CD4-positive, alpha-beta memory T cell (primary cell): ENCODE results near the gene IL17RC. TPM values are rescaled to one million over a fixed set of nuclear protein-coding genes. Genes with fewer than 3 reads are reported as not detected.
A peak's percentile ranks its signal among the peaks of the same experiment; 100 is the strongest.
"Not testable (repeated sequence)": the region's sequence is repeated elsewhere in the genome, so short reads cannot be mapped to it uniquely, and the experiment has no call there.

Experiments used
- CTCF ChIA-PET: fragments of 350-600 bp; sonication (Branson Sonifier 250); formaldehyde crosslinking; loops from one replicate; lab custom pipeline; 2021; ENCODE audit warnings: inconsistent platforms; ENCODE audit not compliant: partially characterized antibody; lab: Charles Lee
- POLR2A ChIA-PET: fragments of 350-600 bp; sonication (Branson Sonifier 250); formaldehyde crosslinking; loops from one replicate; lab custom pipeline; 2021; ENCODE audit not compliant: partially characterized antibody; lab: Charles Lee
- DNase-seq, 5 donors: peaks; one replicate each; pipeline versions ENCODE4 v3.0.0 to v3.0.0-alpha.2; 2020 to 2022; ENCODE audit warnings: mixed read lengths in 1 of 5
- H3K27ac ChIP-seq: one replicate; pipeline ENCODE4 v1.7.0; 2013; ENCODE audit warnings: low read depth, low read length
- H3K27me3 ChIP-seq: 2 replicates; pipeline ENCODE4 v1.7.0; 2013; ENCODE audit warnings: mild to moderate bottlenecking, low read length, moderate library complexity; ENCODE audit not compliant: insufficient read depth
- H3K36me3 ChIP-seq: 2 replicates; pipeline ENCODE4 v1.7.0; 2013; ENCODE audit warnings: mild to moderate bottlenecking, low read length, moderate library complexity; ENCODE audit not compliant: insufficient read depth
- H3K4me1 ChIP-seq: 2 replicates; pipeline ENCODE4 v1.7.0; 2013; ENCODE audit warnings: mild to moderate bottlenecking, low read length, moderate library complexity; ENCODE audit not compliant: insufficient read depth
- H3K4me3 ChIP-seq, 2 donors: one replicate each; pipeline ENCODE4 v1.7.0; 2013; ENCODE audit warnings: low read length in 2 of 2, mild to moderate bottlenecking in 1 of 2
- H3K9me3 ChIP-seq, 2 donors: one replicate each; pipeline ENCODE4 v1.7.0; 2013; ENCODE audit warnings: low read length in 2 of 2, control low read depth in 1 of 2; ENCODE audit not compliant: control insufficient read depth in 1 of 2
- H3K27ac Mint-ChIP-seq, 7 donors: one replicate each; pipeline ENCODE4 v1.8.0; 2020 to 2021; ENCODE audit warnings: mixed read lengths in 7 of 7, mild to moderate bottlenecking in 6 of 7, inconsistent platforms in 3 of 7, moderate library complexity in 3 of 7
- H3K27me3 Mint-ChIP-seq, 2 donors: one replicate each; pipeline ENCODE4 v1.8.0; 2020 to 2021; ENCODE audit warnings: mixed read lengths in 2 of 2
- H3K36me3 Mint-ChIP-seq, 2 donors: one replicate each; pipeline ENCODE4 v1.8.0; 2020 to 2021; ENCODE audit warnings: mixed read lengths in 2 of 2, inconsistent platforms in 1 of 2, mild to moderate bottlenecking in 1 of 2
- H3K4me1 Mint-ChIP-seq, 4 donors: one replicate each; pipeline ENCODE4 v1.8.0; 2020 to 2021; ENCODE audit warnings: mixed read lengths in 4 of 4, mild to moderate bottlenecking in 1 of 4
- H3K4me3 Mint-ChIP-seq, 8 donors: one replicate each; pipeline ENCODE4 v1.8.0; 2020 to 2021; ENCODE audit warnings: mixed read lengths in 8 of 8, mild to moderate bottlenecking in 7 of 8, moderate library complexity in 6 of 8, inconsistent platforms in 3 of 8
- H3K9me3 Mint-ChIP-seq, 8 donors: one replicate each; pipeline ENCODE4 v1.8.0; 2020 to 2021; ENCODE audit warnings: mixed read lengths in 8 of 8, mild to moderate bottlenecking in 5 of 8, inconsistent platforms in 3 of 8, moderate library complexity in 1 of 8
- intact Hi-C: fragments of 100-400 bp; cut with micrococcal nuclease; formaldehyde crosslinking; loops from one replicate; pipeline ENCODE4 v1.15.1; 2023
- polyA plus RNA-seq, 2 donors: library from polyadenylated mRNA; unstranded; fragments of 300-500 nt; fragmentation: Illumina TruSeq; gene quantifications; one replicate each; pipeline ENCODE4 v1.2.3, GENCODE V29; 2021
- total RNA-seq, 2 experiments: library from RNA; stranded (reverse); gene quantifications; one replicate each; pipeline ENCODE4 v1.2.3, GENCODE V29; 2021

The IL17RC gene
- total and polyA plus RNA-seq, 4 experiments from 2014 or later: 0.61 to 8.4 (median 3.4) TPM

- ChIA-PET POLR2A (interaction anchor here (0.8 to 7.5 kb wide), 10 partner anchors 8 to 539 kb away, joined by 3 to 225 read pairs (median 4); partner anchors contain the start of genes FANCD2, JAGN1, PRRT3 and SEC13), CTCF (interaction anchor here (0.5 to 4.0 kb wide), 5 partner anchors 11 to 295 kb away, joined by 3 to 29 read pairs (median 4); partner anchors contain the start of gene PRRT3)
- Histone ChIP-seq H3K4me3 (peak overlapping the region; percentile 87 to 90), H3K4me1 (peaks cover 34% of the 10 kb centered on the region), H3K27ac (peak overlapping the region; percentile 89), H3K27me3 (no peaks in the 10 kb centered on the region), H3K9me3 (no peaks in the 10 kb centered on the region), H3K36me3 (no peaks in the 10 kb centered on the region)
- H3K27me3 Mint-ChIP-seq: no peaks in the 10 kb centered on the region
- peaks cover 18 to 55% (median 39%) of the 10 kb centered on the region in 4 donors for H3K4me1 Mint-ChIP-seq
- no peaks in the 10 kb centered on the region for H3K9me3 Mint-ChIP-seq
- peak overlapping the region; percentile 42 to 100 (median 99) for H3K27ac Mint-ChIP-seq
- intact Hi-C loops: loop anchor here (1.0 to 5.0 kb wide), 2 partner anchors 93 to 290 kb away; partner anchors contain the start of gene RPUSD3
- no peak for DNase-seq
- peak overlapping the region; percentile 95 to 98 (median 97) for H3K4me3 Mint-ChIP-seq
- H3K36me3 Mint-ChIP-seq: peaks cover 3 to 28% of the 10 kb centered on the region in 2 donors
Measured at GRCh38 chr3:9934993-9935392, 18.1 kb downstream of the IL17RC start.

- Histone ChIP-seq H3K36me3 (peaks cover 3% of the 10 kb centered on the region), H3K4me1 (peaks cover 34% of the 10 kb centered on the region), H3K27ac (no peak overlapping the region), H3K4me3 (no peak overlapping the region), H3K9me3 (no peaks in the 10 kb centered on the region), H3K27me3 (no peaks in the 10 kb centered on the region)
- POLR2A ChIA-PET: interaction anchor here (0.7 to 7.5 kb wide), 3 partner anchors 7 to 109 kb away, joined by 4 to 225 read pairs (median 44); partner anchors contain the start of gene PRRT3
- H3K27me3 Mint-ChIP-seq: no peaks in the 10 kb centered on the region
- H3K4me1 Mint-ChIP-seq: peaks cover 18 to 51% (median 36%) of the 10 kb centered on the region in 4 donors
- intact Hi-C loops: no loop called here
- CTCF ChIA-PET: interaction anchor here (1.5 to 4.0 kb wide), 3 partner anchors 10 to 87 kb away, joined by 3 to 29 read pairs (median 12); partner anchors contain the start of gene PRRT3
- H3K4me3 Mint-ChIP-seq: peak overlapping the region in 4 of 8 donors; percentile 28 to 97 (median 80)
- peaks cover 3 to 30% of the 10 kb centered on the region in 2 donors for H3K36me3 Mint-ChIP-seq
- no peaks in the 10 kb centered on the region for H3K9me3 Mint-ChIP-seq
- peak overlapping the region in 4 of 7 donors; percentile 94 to 100 (median 100) for H3K27ac Mint-ChIP-seq
- DNase-seq: no peak
Measured at GRCh38 chr3:9935966-9936510, 19.1 kb downstream of the IL17RC start.

- Mint-ChIP-seq H3K4me3 (no peak overlapping the region), H3K4me1 (peaks cover 16 to 40% (median 29%) of the 10 kb centered on the region in 4 donors), H3K36me3 (peaks cover 6 to 34% of the 10 kb centered on the region in 2 donors), H3K27me3 (no peaks in the 10 kb centered on the region), H3K9me3 (no peaks in the 10 kb centered on the region), H3K27ac (peak overlapping the region in 2 of 7 donors; percentile 3 to 83)
- CTCF ChIA-PET: interaction anchor here (1.0 kb wide), 1 partner anchor 9 kb away, joined by 3 read pairs; no protein-coding TSS in a partner anchor
- intact Hi-C loops: no loop called here
- Histone ChIP-seq H3K4me3 (no peak overlapping the region), H3K27me3 (no peaks in the 10 kb centered on the region), H3K36me3 (peaks cover 5% of the 10 kb centered on the region), H3K9me3 (no peaks in the 10 kb centered on the region), H3K27ac (no peak overlapping the region), H3K4me1 (peaks cover 22% of the 10 kb centered on the region)
- no peak for DNase-seq
- POLR2A ChIA-PET: interaction anchor here (1.8 kb wide), 1 partner anchor 8 kb away, joined by 7 read pairs; no protein-coding TSS in a partner anchor
Measured at GRCh38 chr3:9937486-9938238, 20.8 kb downstream of the IL17RC start.

- ChIA-PET CTCF (interaction anchor here (1.0 kb wide), 1 partner anchor 8 kb away, joined by 3 read pairs; no protein-coding TSS in a partner anchor), POLR2A (interaction anchor here (1.8 kb wide), 1 partner anchor 7 kb away, joined by 7 read pairs; no protein-coding TSS in a partner anchor)
- Histone ChIP-seq H3K36me3 (peaks cover 5% of the 10 kb centered on the region), H3K9me3 (no peaks in the 10 kb centered on the region), H3K4me3 (no peak overlapping the region), H3K27me3 (no peaks in the 10 kb centered on the region), H3K4me1 (peaks cover 21% of the 10 kb centered on the region), H3K27ac (no peak overlapping the region)
- DNase-seq: no peak
- Mint-ChIP-seq H3K4me3 (no peak overlapping the region), H3K9me3 (no peaks in the 10 kb centered on the region), H3K36me3 (peaks cover 11 to 36% of the 10 kb centered on the region in 2 donors), H3K27ac (peak overlapping the region in 1 of 7 donors; percentile 75), H3K4me1 (peaks cover 16 to 33% (median 24%) of the 10 kb centered on the region in 4 donors), H3K27me3 (no peaks in the 10 kb centered on the region)
- intact Hi-C loops: no loop called here
Measured at GRCh38 chr3:9938966-9939365, 22.1 kb downstream of the IL17RC start.

GRCh38 chr3:9939906-9940305, 23.0 kb downstream of the IL17RC start:
- H3K4me3 Mint-ChIP-seq, H3K27me3 Mint-ChIP-seq, H3K9me3 Mint-ChIP-seq, intact Hi-C loops, H3K36me3 ChIP-seq, POLR2A ChIA-PET, H3K9me3 ChIP-seq, H3K4me3 ChIP-seq, H3K27me3 ChIP-seq, H3K27ac Mint-ChIP-seq, DNase-seq, CTCF ChIA-PET, H3K27ac ChIP-seq: not testable (repeated sequence)
- peaks cover 11 to 33% of the 10 kb centered on the region in 2 donors for H3K36me3 Mint-ChIP-seq
- peaks cover 12% of the 10 kb centered on the region for H3K4me1 ChIP-seq
- H3K4me1 Mint-ChIP-seq: peaks cover 10 to 24% (median 15%) of the 10 kb centered on the region in 4 donors

- CTCF ChIA-PET: interaction anchor here (0.6 to 2.7 kb wide), 2 partner anchors 8 to 49 kb away, joined by 3 to 16 read pairs; partner anchors contain the start of gene CRELD1
- intact Hi-C loops: no loop called here
Measured at GRCh38 chr3:9940746-9941145, 23.8 kb downstream of the IL17RC start.

More at GRCh38 chr3:9940746-9941145, 23.8 kb downstream of the IL17RC start:
- POLR2A ChIA-PET: interaction anchor here (4.7 kb wide), 1 partner anchor 7 kb away, joined by 44 read pairs; the partner anchor contains the start of gene CRELD1
- Histone ChIP-seq H3K27ac (no peak overlapping the region), H3K4me3 (no peak overlapping the region), H3K9me3 (no peaks in the 10 kb centered on the region), H3K27me3 (no peaks in the 10 kb centered on the region), H3K4me1 (peaks cover 4% of the 10 kb centered on the region), H3K36me3 (peaks cover 5% of the 10 kb centered on the region)
- Mint-ChIP-seq H3K36me3 (peaks cover 11 to 27% of the 10 kb centered on the region in 2 donors), H3K4me1 (peaks cover 1 to 22% (median 7%) of the 10 kb centered on the region in 4 donors), H3K27me3 (no peaks in the 10 kb centered on the region), H3K27ac (no peak overlapping the region), H3K9me3 (no peaks in the 10 kb centered on the region), H3K4me3 (no peak overlapping the region)
- DNase-seq: no peak
